Natural killer cell (primary cell): ENCODE data around the gene SETD3. TPM values are rescaled to one million over a fixed set of nuclear protein-coding genes. Genes with fewer than 3 reads are reported as not detected.
A peak's percentile ranks its signal among the peaks of the same experiment; 100 is the strongest.

Experiments
- ATAC-seq, 3 donors: fragments of 150-1000 bp in 2 of 3; fragments of 200-7000 bp in 1 of 3; cut with Tn5 transposase; 1 replicate in 1 of 3; 2 replicates in 2 of 3; pipeline ENCODE4 v1.10.0; 2021; ENCODE audit warnings: mild to moderate bottlenecking in 2 of 3, moderate library complexity in 2 of 3
- DNase-seq, 2 donors: peaks; one replicate each; pipeline versions ENCODE4 v3.0.0 to v3.0.0-alpha.2; 2013 to 2021; ENCODE audit warnings: mixed read lengths in 1 of 2
- H3K27ac ChIP-seq: one replicate; pipeline ENCODE4 v1.5.1; 2013; ENCODE audit warnings: mild to moderate bottlenecking, low read length
- H3K27me3 ChIP-seq: one replicate; pipeline ENCODE4 v1.6.1; 2013; ENCODE audit warnings: low read length; ENCODE audit not compliant: control insufficient read depth, insufficient read depth
- H3K36me3 ChIP-seq: one replicate; pipeline ENCODE4 v1.6.1; 2013; ENCODE audit warnings: low read length; ENCODE audit not compliant: control insufficient read depth, insufficient read depth
- H3K4me1 ChIP-seq: one replicate; pipeline ENCODE4 v1.6.1; 2013; ENCODE audit warnings: low read length; ENCODE audit not compliant: control insufficient read depth, insufficient read depth
- H3K4me3 ChIP-seq: one replicate; pipeline ENCODE4 v1.5.1; 2013; ENCODE audit warnings: low read length
- H3K9me3 ChIP-seq: one replicate; pipeline ENCODE4 v1.6.1; 2013; ENCODE audit warnings: low read length; ENCODE audit not compliant: control insufficient read depth, insufficient read depth
- H3K27ac Mint-ChIP-seq, 2 donors: one replicate each; pipeline ENCODE4 v1.8.0; 2022; ENCODE audit warnings: mild to moderate bottlenecking in 2 of 2, mixed read lengths in 2 of 2, moderate library complexity in 1 of 2
- H3K27me3 Mint-ChIP-seq, 2 donors: one replicate each; pipeline ENCODE4 v1.8.0; 2022; ENCODE audit warnings: low read depth in 2 of 2, mixed read lengths in 2 of 2
- H3K36me3 Mint-ChIP-seq: one replicate; pipeline ENCODE4 v1.8.0; 2022; ENCODE audit warnings: mixed read lengths
- H3K4me1 Mint-ChIP-seq, 2 donors: one replicate each; pipeline ENCODE4 v1.8.0; 2022; ENCODE audit warnings: mixed read lengths in 2 of 2
- H3K4me3 Mint-ChIP-seq: one replicate; pipeline ENCODE4 v1.8.0; 2022; ENCODE audit warnings: mild to moderate bottlenecking, moderate library complexity, mixed read lengths
- H3K9me3 Mint-ChIP-seq, 2 donors: one replicate each; pipeline ENCODE4 v1.8.0; 2022; ENCODE audit warnings: mixed read lengths in 2 of 2
- WGBS: methylation state at CpG from one replicate; pipeline ENCODE4 v1.1.7; 2013; ENCODE audit warnings: missing lambda C conversion rate; ENCODE audit not compliant: insufficient coverage; 5-methylcytosine and 5-hydroxymethylcytosine counted together
- intact Hi-C: fragments of 100-400 bp; cut with micrococcal nuclease; formaldehyde crosslinking; loops from one replicate; pipeline ENCODE4 v1.14.2; 2022
- total RNA-seq, 4 donors: library from RNA; stranded (reverse); fragments of 120-200 nt in 1 of 4; gene quantifications; one replicate each; pipeline versions ENCODE4 v1.2.3 to v1.2.4, GENCODE V29; 2013 to 2022
- TF ChIP-seq, protein P1 (sequence below): fragments of 200-600 bp; IDR thresholded peaks from one replicate; pipeline ENCODE4 v1.8.0; 2022; ENCODE audit warnings: antibody characterized with exemption

SETD3 gene
- total RNA-seq, 3 donors from 2014 or later (not counting 1 experiment from before 2014, with no cell fraction given): 111 to 160 (median 137) TPM

- peaks cover 67 to 77% of the 10 kb centered on the region in 2 donors for H3K4me1 Mint-ChIP-seq
- H3K9me3 ChIP-seq: no peaks in the 10 kb centered on the region
- intact Hi-C loops: loop anchor here (2.0 kb wide), 1 partner anchor 44 kb away; the partner anchor contains the start of genes CCNK and SETD3
- TF ChIP-seq, protein P1, sequence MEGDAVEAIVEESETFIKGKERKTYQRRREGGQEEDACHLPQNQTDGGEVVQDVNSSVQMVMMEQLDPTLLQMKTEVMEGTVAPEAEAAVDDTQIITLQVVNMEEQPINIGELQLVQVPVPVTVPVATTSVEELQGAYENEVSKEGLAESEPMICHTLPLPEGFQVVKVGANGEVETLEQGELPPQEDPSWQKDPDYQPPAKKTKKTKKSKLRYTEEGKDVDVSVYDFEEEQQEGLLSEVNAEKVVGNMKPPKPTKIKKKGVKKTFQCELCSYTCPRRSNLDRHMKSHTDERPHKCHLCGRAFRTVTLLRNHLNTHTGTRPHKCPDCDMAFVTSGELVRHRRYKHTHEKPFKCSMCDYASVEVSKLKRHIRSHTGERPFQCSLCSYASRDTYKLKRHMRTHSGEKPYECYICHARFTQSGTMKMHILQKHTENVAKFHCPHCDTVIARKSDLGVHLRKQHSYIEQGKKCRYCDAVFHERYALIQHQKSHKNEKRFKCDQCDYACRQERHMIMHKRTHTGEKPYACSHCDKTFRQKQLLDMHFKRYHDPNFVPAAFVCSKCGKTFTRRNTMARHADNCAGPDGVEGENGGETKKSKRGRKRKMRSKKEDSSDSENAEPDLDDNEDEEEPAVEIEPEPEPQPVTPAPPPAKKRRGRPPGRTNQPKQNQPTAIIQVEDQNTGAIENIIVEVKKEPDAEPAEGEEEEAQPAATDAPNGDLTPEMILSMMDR: no peak
- ATAC-seq (peak; percentile 85 to 92 (median 90)), DNase-seq (peak in 1 of 2 donors; percentile 32)
- peak overlapping the region; percentile 70 for H3K4me3 Mint-ChIP-seq
- peak overlapping the region; percentile 77 for H3K27ac ChIP-seq
- H3K36me3 ChIP-seq: peaks cover 19% of the 10 kb centered on the region
- H3K27ac Mint-ChIP-seq: peak overlapping the region; percentile 81 to 92
- no peaks in the 10 kb centered on the region for H3K27me3 ChIP-seq
- no peaks in the 10 kb centered on the region for H3K9me3 Mint-ChIP-seq
- peaks cover 58% of the 10 kb centered on the region for H3K4me1 ChIP-seq
- H3K36me3 Mint-ChIP-seq: no peaks in the 10 kb centered on the region
- WGBS: 54% methylated on average over 11 of the region's 14 CpGs
- no peak overlapping the region for H3K4me3 ChIP-seq
- H3K27me3 Mint-ChIP-seq: no peaks in the 10 kb centered on the region
These were observed 44.1 kb downstream of the SETD3 start for GRCh38 chr14:99436247-99437180.

DNA sequence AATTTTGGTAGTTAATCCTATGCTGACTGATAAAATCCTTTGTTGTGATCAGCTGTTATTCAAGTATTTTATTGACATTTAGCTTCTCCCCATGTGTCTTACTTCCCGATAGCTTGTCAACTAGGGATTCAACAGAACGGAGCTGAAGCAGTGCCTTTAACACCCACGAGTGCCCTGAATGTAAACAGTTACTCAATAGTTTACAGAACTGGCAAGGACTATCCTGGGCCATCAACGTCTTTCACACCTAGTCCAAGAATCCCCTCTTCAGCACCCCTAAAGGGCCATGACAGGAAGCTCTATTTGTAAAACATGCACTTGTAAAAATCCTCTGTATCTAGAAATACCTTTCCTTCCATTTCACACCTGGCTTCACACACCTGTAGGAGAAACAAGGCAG lies 45.3 kb downstream of the SETD3 start:
- peak overlapping the region; percentile 77 for H3K27ac ChIP-seq
- Mint-ChIP-seq H3K27me3 (no peaks in the 10 kb centered on the region), H3K4me1 (peaks cover 66 to 76% of the 10 kb centered on the region in 2 donors), H3K36me3 (no peaks in the 10 kb centered on the region), H3K27ac (peak overlapping the region; percentile 81 to 92), H3K4me3 (peak overlapping the region; percentile 70), H3K9me3 (no peaks in the 10 kb centered on the region)
- intact Hi-C loops: no loop called here
- ATAC-seq (peak; percentile 44 to 51 (median 50)), DNase-seq (no peak)
- H3K9me3 ChIP-seq: no peaks in the 10 kb centered on the region
- no peak overlapping the region for H3K4me3 ChIP-seq
- 64% methylated on average over 4 of the region's 4 CpGs for WGBS
- H3K36me3 ChIP-seq: peaks cover 20% of the 10 kb centered on the region
- TF ChIP-seq, protein P1: no peak
- no peaks in the 10 kb centered on the region for H3K27me3 ChIP-seq
- H3K4me1 ChIP-seq: peaks cover 54% of the 10 kb centered on the region

DNA sequence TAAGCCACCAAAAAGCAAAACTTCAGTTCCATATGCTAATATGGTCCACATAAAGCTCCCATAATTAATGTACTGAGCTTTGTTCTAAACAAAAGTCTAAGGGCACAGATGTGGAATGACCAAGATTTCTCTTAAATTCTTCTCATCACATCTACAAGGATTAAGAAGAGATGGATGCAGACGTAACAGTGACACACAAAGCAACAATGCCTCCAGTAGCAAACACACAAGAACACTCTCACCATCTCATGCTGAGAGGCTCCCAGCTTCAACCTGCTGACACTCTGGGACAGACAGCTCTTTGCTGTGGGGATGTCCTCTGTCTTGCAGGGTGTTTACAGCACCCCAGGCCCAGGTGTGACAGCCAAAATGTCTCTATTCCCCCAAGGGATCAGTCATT lies 48.2 kb downstream of the SETD3 start:
- intact Hi-C loops: no loop called here
- Mint-ChIP-seq H3K9me3 (no peaks in the 10 kb centered on the region), H3K27ac (peak overlapping the region in 1 of 2 donors; percentile 34), H3K36me3 (peaks cover 15% of the 10 kb centered on the region), H3K27me3 (no peaks in the 10 kb centered on the region), H3K4me3 (no peak overlapping the region), H3K4me1 (peaks cover 72 to 75% of the 10 kb centered on the region in 2 donors)
- WGBS: 100% methylated on average over 1 of the region's 1 CpG
- no peak for DNase-seq
- Histone ChIP-seq H3K9me3 (peaks cover 9% of the 10 kb centered on the region), H3K36me3 (peaks cover 22% of the 10 kb centered on the region), H3K27ac (no peak overlapping the region), H3K4me3 (no peak overlapping the region), H3K4me1 (peaks cover 34% of the 10 kb centered on the region), H3K27me3 (no peaks in the 10 kb centered on the region)
- TF ChIP-seq, protein P1: no peak
- ATAC-seq: no peak
